HCT116 (cell line): ENCODE results near the gene RHOXF1. TPM values are rescaled to one million over a fixed set of nuclear protein-coding genes. Genes with fewer than 3 reads are reported as not detected.

Experiments
- ATAC-seq: fragments of 200-7000 bp; cut with Tn5 transposase; 2 replicates; pipeline ENCODE4 v1.9.1; 2020; ENCODE audit warnings: mild to moderate bottlenecking, moderate library complexity
- BruUV-seq: library from RNA; stranded (reverse); fragments of 400-500 nt; replicated peaks from 2 replicates; lab custom pipeline; 2021; lab: Mats Ljungman, UMichigan
- CTCF ChIA-PET: fragments of 300-600 bp; sonication (Branson Sonifier 250); formaldehyde crosslinking; loops from one replicate; lab custom pipeline; 2021; ENCODE audit warnings: antibody characterized with exemption; lab: Charles Lee
- POLR2A ChIA-PET: fragments of 300-600, 350-600 bp; sonication (Branson Sonifier 250); formaldehyde crosslinking; loops from one replicate; lab custom pipeline; 2021; ENCODE audit warnings: antibody characterized with exemption; lab: Charles Lee
- RAD21 ChIA-PET, 2 experiments: fragments of 300-600 bp; sonication (Branson Sonifier 250); formaldehyde crosslinking; loops; one replicate each; lab custom pipeline; 2023; ENCODE audit warnings: low total read pairs in 2 of 2; ENCODE audit not compliant: uncharacterized antibody in 2 of 2, unreplicated experiment in 2 of 2, low non-redundant PET in 1 of 2; lab: Charles Lee
- DNase-seq: peaks from one replicate; pipeline ENCODE4 v3.0.0-alpha.2; 2010; ENCODE audit warnings: low read depth, low spot score
- H2AFZ ChIP-seq: fragments of 200-600 bp; shearing (Covaris generic), sonication (generic); 2 replicates; pipeline ENCODE4 v1.6.1; 2017; ENCODE audit warnings: low read depth, mixed run types, mixed read lengths, antibody characterized with exemption, low read length; ENCODE audit not compliant: poor library complexity, severe bottlenecking
- H3K27ac ChIP-seq: 2 replicates; pipeline ENCODE4 v1.5.1; 2012; ENCODE audit warnings: low read depth, low read length
- H3K27me3 ChIP-seq: fragments of 200-600 bp; sonication (generic); 2 replicates; pipeline ENCODE4 v1.6.1; 2016; ENCODE audit warnings: mixed run types, low read length, mixed read lengths; ENCODE audit not compliant: insufficient read depth
- H3K36me3 ChIP-seq, 2 experiments: fragments of 200-500 bp in 1 of 2; fragments of 200-600 bp in 1 of 2; sonication (Bioruptor generic) in 1 of 2; sonication (generic) in 1 of 2; 2 replicates each; pipeline versions ENCODE4 v1.5.1 to v1.6.1; 2014 to 2016; ENCODE audit warnings: low read length in 2 of 2, inconsistent platforms in 1 of 2, mixed read lengths in 1 of 2, mixed run types in 1 of 2; ENCODE audit not compliant: insufficient read depth in 2 of 2, control insufficient read depth in 1 of 2
- H3K4me1 ChIP-seq, 2 experiments: fragments of 200-600 bp in 1 of 2; sonication (generic) in 1 of 2; 2 replicates each; pipeline versions ENCODE4 v1.5.1 to v1.6.1; 2012 to 2017; ENCODE audit warnings: low read length in 2 of 2, inconsistent platforms in 1 of 2, mild to moderate bottlenecking in 1 of 2, mixed read lengths in 1 of 2, mixed run types in 1 of 2, moderate library complexity in 1 of 2; ENCODE audit not compliant: insufficient read depth in 2 of 2, control insufficient read depth in 1 of 2
- H3K4me2 ChIP-seq: fragments of 200-600 bp; sonication (generic); 2 replicates; pipeline ENCODE4 v1.6.1; 2017; ENCODE audit warnings: mixed run types, low read length, mixed read lengths
- H3K4me3 ChIP-seq, 2 experiments: fragments of 200-600 bp in 1 of 2; sonication (generic) in 1 of 2; replicated peaks in 1 of 2; 2 replicates each; pipeline ENCODE4 v1.5.1; 2011 to 2016; ENCODE audit warnings: low read length in 2 of 2, control low read depth in 1 of 2, low read depth in 1 of 2, mild to moderate bottlenecking in 1 of 2, mixed read lengths in 1 of 2, mixed run types in 1 of 2
- H3K79me2 ChIP-seq: fragments of 200-600 bp; sonication (generic); 2 replicates; pipeline ENCODE4 v1.6.1; 2017; ENCODE audit warnings: mild to moderate bottlenecking, mixed run types, low read length, moderate library complexity, mixed read lengths; ENCODE audit not compliant: insufficient read depth
- H3K9ac ChIP-seq: fragments of 200-600 bp; sonication (generic); 2 replicates; pipeline ENCODE4 v1.6.1; 2016; ENCODE audit warnings: low read length, mixed read lengths
- H3K9me2 ChIP-seq: fragments of 200-600 bp; sonication (generic), shearing (Covaris generic); 2 replicates; pipeline ENCODE4 v1.6.1; 2017; ENCODE audit warnings: mixed run types, mild to moderate bottlenecking, moderate library complexity; ENCODE audit not compliant: insufficient read depth
- H3K9me3 ChIP-seq, 2 experiments: fragments of 200-500 bp in 1 of 2; fragments of 200-600 bp in 1 of 2; sonication (Bioruptor generic) in 1 of 2; sonication (generic) in 1 of 2; 2 replicates each; pipeline ENCODE4 v1.6.1; 2014 to 2017; ENCODE audit warnings: low read length in 2 of 2, mixed read lengths in 2 of 2, inconsistent platforms in 1 of 2, low read depth in 1 of 2, mild to moderate bottlenecking in 1 of 2, mixed run types in 1 of 2, moderate library complexity in 1 of 2; ENCODE audit not compliant: control insufficient read depth in 1 of 2, insufficient read depth in 1 of 2
- H4K20me1 ChIP-seq: fragments of 200-600 bp; sonication (generic), shearing (Covaris generic); 2 replicates; pipeline ENCODE4 v1.6.1; 2017; ENCODE audit warnings: mixed run types, mild to moderate bottlenecking, moderate library complexity; ENCODE audit not compliant: insufficient read depth
- EZH2 ChIP-seq: fragments of 200-600 bp; sonication (generic); IDR thresholded peaks from 2 replicates; pipeline ENCODE4 v1.6.1; 2017; ENCODE audit warnings: antibody characterized with exemption, mixed run types
- EZH2phosphoT487 ChIP-seq: fragments of 200-600 bp; IDR thresholded peaks from 2 replicates; pipeline ENCODE4 v1.6.1; 2018; ENCODE audit warnings: antibody characterized with exemption, borderline replicate concordance
- JUND ChIP-seq: IDR thresholded peaks from 2 replicates; pipeline ENCODE4 v1.6.1; 2012
- POLR2A ChIP-seq: IDR thresholded peaks from 2 replicates; pipeline ENCODE4 v1.7.0; 2011; ENCODE audit warnings: borderline replicate concordance; ENCODE audit not compliant: insufficient read depth, insufficient read length; ENCODE audit errors: extremely low read depth
- SIN3A ChIP-seq: IDR thresholded peaks from 2 replicates; pipeline ENCODE4 v1.6.1; 2012; ENCODE audit warnings: low read depth
- SP1 ChIP-seq: IDR thresholded peaks from 2 replicates; pipeline ENCODE4 v1.6.1; 2012; ENCODE audit warnings: low read depth
- ZFX ChIP-seq: fragments of 450-650 bp; IDR thresholded peaks from 2 replicates; pipeline ENCODE4 v1.6.1; 2017
- intact Hi-C: fragments of 100-400 bp; cut with micrococcal nuclease; formaldehyde crosslinking; loops from 2 replicates; pipeline ENCODE4 v1.10.0; 2022
- total RNA-seq: library from RNA; stranded (reverse); gene quantifications from one replicate; pipeline ENCODE4 v1.2.1, GENCODE V29; 2021; ENCODE audit not compliant: unreplicated experiment
- TF ChIP-seq, protein P1 (sequence below), 3 experiments: fragments of 200-600 bp in 1 of 3; sonication (generic) in 1 of 3; IDR thresholded peaks in 2 of 3; conservative IDR thresholded peaks in 1 of 3; 2 replicates each; pipeline ENCODE4 v1.5.1; 2012 to 2017; ENCODE audit warnings: low read depth in 2 of 3, low read length in 2 of 3, antibody characterized with exemption in 1 of 3, borderline replicate concordance in 1 of 3, control low read depth in 1 of 3, mild to moderate bottlenecking in 1 of 3, mixed read lengths in 1 of 3, mixed run types in 1 of 3, moderate library complexity in 1 of 3; ENCODE audit not compliant: insufficient read depth in 1 of 3
- TF ChIP-seq, protein P2 (sequence below): IDR thresholded peaks from 2 replicates; pipeline ENCODE4 v1.6.1; 2012
- TF ChIP-seq, protein P3 (sequence below): IDR thresholded peaks from 2 replicates; pipeline ENCODE4 v1.6.1; 2011; ENCODE audit warnings: mild to moderate bottlenecking, low read length, moderate library complexity; ENCODE audit not compliant: insufficient replicate concordance; ENCODE audit errors: extremely low read depth

RHOXF1 gene
- total RNA-seq, 1 experiment from 2014 or later = 0.52 TPM

DNA sequence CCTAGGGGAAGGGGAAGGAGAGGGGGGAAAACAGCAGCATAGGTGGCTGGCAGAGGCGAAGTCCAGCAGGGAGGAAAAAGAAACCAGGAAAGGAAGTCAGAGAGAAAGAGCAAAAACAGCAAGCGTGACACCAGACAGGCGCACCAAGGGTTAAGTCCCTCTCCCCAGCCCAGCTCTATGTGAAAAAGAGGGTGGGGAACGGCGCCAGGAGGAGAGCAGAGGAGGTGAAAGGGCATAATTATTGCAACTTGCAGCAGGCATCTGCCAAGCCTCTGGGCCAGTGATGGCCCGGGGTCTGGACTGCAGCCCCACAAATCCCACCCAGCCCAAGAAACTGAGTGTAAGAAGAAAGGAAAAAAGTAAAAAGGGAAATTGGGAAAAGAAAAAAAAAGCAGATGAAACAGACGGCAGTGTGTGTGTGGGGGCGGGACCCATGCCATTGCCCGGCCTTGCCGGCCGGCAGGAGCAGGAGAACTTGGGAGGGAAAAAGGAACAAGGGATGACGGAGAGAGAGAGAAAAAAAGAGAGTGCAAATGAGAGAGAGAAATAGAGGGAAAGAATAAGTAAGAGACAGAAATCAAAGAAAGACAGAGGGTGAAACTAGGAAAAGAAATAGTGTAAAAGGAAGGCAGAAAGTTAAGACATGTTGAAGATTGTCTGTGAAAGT, 28.6 kb upstream of the RHOXF1 start:
- H3K4me2 ChIP-seq = peak overlapping the region; percentile 42
- DNase-seq (no peak), ATAC-seq (peak; percentile 55; the same call in 1 of the 2 replicates)
- H3K79me2 ChIP-seq = no peaks in the 10 kb centered on the region
- H4K20me1 ChIP-seq = no peaks in the 10 kb centered on the region
- no peak overlapping the region for H3K4me3 ChIP-seq
- no peak overlapping the region for H3K9ac ChIP-seq
- H3K27me3 ChIP-seq = no peaks in the 10 kb centered on the region
- H3K4me1 ChIP-seq = peaks cover 4 to 6% of the 10 kb centered on the region in 2 experiments; a peak in 3 of 4 replicates
- POLR2A ChIA-PET = no interaction called here
- H3K9me3 ChIP-seq = no peaks in the 10 kb centered on the region
- BruUV-seq = no TSS peak
- CTCF ChIA-PET = no interaction called here
- H2AFZ ChIP-seq = no peak overlapping the region
- no peak for TF ChIP-seq EZH2
- intact Hi-C loops = no loop called here
- H3K27ac ChIP-seq = no peak overlapping the region
- H3K36me3 ChIP-seq = no peaks in the 10 kb centered on the region
- no peaks in the 10 kb centered on the region for H3K9me2 ChIP-seq
- RAD21 ChIA-PET = no interaction called here

DNA sequence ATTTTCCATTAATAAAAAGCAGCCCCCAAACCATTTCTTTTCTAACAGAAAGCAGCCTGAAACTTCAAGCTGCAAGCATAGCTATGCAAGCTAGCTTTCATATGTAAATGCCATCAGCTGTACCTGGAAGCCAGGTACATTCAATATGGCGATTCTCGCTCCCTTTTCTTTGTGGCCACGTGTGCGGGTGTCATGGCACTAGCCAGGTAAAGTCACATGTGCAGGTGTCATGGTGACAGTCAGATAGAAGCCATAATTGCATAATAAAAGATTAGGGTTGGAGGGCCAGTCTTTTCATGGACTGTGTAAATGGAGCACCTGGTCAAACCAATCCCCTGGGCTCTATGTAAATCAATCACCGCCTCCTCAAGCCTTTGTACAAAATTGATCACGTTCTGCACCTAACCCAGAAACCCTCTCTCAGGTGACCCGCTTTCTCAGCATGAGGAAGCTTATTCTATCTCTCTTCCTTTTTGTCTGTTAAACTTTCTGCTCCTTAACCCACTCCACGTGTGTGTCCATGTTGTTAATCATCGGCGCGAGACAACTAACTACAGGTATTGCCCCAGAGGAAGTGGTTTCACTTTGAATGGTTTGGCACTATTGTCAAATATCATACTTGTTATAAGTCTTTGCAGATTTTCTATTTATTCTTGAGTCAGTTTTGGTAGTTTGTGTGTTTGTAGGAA, 24.7 kb upstream of the RHOXF1 start:
- Histone ChIP-seq H3K27me3 (no peaks in the 10 kb centered on the region), H3K36me3 (no peaks in the 10 kb centered on the region), H2AFZ (no peak overlapping the region), H4K20me1 (no peaks in the 10 kb centered on the region), H3K9me3 (no peaks in the 10 kb centered on the region), H3K9ac (no peak overlapping the region)
- CTCF ChIA-PET = no interaction called here
- no peak for ATAC-seq
- TF ChIP-seq, protein P1, sequence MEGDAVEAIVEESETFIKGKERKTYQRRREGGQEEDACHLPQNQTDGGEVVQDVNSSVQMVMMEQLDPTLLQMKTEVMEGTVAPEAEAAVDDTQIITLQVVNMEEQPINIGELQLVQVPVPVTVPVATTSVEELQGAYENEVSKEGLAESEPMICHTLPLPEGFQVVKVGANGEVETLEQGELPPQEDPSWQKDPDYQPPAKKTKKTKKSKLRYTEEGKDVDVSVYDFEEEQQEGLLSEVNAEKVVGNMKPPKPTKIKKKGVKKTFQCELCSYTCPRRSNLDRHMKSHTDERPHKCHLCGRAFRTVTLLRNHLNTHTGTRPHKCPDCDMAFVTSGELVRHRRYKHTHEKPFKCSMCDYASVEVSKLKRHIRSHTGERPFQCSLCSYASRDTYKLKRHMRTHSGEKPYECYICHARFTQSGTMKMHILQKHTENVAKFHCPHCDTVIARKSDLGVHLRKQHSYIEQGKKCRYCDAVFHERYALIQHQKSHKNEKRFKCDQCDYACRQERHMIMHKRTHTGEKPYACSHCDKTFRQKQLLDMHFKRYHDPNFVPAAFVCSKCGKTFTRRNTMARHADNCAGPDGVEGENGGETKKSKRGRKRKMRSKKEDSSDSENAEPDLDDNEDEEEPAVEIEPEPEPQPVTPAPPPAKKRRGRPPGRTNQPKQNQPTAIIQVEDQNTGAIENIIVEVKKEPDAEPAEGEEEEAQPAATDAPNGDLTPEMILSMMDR (IDR thresholded peaks at IDR 0.05 in 2 of 3, conservative IDR thresholded peaks at IDR 0.05 in 1 of 3; ENCODE audit: borderline replicate concordance in 1 of 3, insufficient read depth in 1 of 3, low read depth in 2 of 3, low read length in 2 of 3) = no peak
- no peak for TF ChIP-seq JUND
- TF ChIP-seq ZFX = no peak
- TF ChIP-seq, protein P2, sequence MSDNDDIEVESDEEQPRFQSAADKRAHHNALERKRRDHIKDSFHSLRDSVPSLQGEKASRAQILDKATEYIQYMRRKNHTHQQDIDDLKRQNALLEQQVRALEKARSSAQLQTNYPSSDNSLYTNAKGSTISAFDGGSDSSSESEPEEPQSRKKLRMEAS = no peak
- TF ChIP-seq SP1 = no peak
- no peak for TF ChIP-seq EZH2phosphoT487
- no peak for TF ChIP-seq SIN3A
- TF ChIP-seq POLR2A = no peak
- TF ChIP-seq, protein P3, sequence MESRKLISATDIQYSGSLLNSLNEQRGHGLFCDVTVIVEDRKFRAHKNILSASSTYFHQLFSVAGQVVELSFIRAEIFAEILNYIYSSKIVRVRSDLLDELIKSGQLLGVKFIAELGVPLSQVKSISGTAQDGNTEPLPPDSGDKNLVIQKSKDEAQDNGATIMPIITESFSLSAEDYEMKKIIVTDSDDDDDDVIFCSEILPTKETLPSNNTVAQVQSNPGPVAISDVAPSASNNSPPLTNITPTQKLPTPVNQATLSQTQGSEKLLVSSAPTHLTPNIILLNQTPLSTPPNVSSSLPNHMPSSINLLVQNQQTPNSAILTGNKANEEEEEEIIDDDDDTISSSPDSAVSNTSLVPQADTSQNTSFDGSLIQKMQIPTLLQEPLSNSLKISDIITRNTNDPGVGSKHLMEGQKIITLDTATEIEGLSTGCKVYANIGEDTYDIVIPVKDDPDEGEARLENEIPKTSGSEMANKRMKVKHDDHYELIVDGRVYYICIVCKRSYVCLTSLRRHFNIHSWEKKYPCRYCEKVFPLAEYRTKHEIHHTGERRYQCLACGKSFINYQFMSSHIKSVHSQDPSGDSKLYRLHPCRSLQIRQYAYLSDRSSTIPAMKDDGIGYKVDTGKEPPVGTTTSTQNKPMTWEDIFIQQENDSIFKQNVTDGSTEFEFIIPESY = no peak
- TF ChIP-seq, all 23 proteins: peak for 0
- RAD21 ChIA-PET = no interaction called here
- DNase-seq = no peak
- intact Hi-C loops = no loop called here
- no peak overlapping the region for H3K27ac ChIP-seq
- peaks cover 4 to 6% of the 10 kb centered on the region in 2 experiments; a peak in 3 of 4 replicates for H3K4me1 ChIP-seq
- H3K4me2 ChIP-seq = no peak overlapping the region
- no peaks in the 10 kb centered on the region for H3K9me2 ChIP-seq
- H3K4me3 ChIP-seq = no peak overlapping the region
- POLR2A ChIA-PET = no interaction called here
- H3K79me2 ChIP-seq = no peaks in the 10 kb centered on the region
- no TSS peak for BruUV-seq
